ENCODE results near the gene DGKE.

The DGKE gene

DNA sequence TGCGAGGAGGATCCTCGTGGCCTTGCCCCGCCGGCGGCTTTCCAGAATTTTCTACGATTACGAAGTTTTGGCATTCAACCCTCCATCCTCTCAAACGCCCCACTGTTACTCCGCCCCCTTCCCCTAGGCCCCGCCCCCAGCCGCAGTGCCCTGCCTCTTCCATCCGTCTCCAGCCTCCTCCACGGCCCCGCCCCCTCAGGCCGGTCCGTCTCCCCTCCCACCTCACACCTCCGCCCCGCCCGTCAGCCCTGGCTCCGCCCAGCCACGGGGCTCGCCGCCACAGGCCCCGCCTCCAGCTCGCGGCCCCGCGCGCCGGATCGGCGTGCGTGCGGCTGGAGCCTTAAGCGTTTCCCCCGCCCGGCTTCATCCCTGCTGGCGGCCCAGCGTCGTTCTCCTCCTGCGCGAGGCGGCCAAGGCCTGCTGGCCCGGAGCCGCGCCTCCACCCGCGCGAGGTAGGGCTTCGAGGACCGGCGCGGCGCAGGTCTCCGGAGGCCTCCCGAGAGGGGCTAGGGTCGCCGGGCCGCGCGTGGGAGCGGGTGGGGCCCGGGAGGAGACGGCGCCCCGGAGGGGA is at the start of gene DGKE, which contains the start of gene C17orf67:
TSS of gene DGKE (plus strand) at position 343 of the 571 bp plus-strand sequence. CDS start 645 bp downstream, outside the sequence.
TSS of gene C17orf67 (minus strand) at position 112 of the 571 bp plus-strand sequence. CDS start 18,110 bp downstream, outside the sequence.
- DNase-seq: peak; percentile 98

DNA sequence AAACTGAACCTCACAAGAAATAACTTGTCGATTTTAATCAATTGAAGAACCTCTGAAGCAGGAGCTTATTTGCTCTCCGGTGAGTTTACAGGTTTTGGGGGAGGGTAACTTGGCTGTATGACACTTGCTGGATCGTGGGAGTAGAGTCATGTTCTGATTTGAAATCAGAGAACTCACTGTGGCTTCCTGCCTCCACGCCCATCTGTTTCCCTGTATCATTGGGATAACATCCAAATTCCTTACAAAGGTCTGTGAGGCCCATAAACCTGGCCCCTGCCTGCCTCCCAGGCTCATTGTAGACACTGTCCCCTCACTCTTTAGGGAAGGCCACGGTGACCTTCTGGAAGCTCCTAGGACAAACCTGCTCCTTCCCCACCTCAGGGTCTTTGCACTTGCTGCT is 48.5 kb upstream of the DGKE start:
- no peak for DNase-seq

DNA sequence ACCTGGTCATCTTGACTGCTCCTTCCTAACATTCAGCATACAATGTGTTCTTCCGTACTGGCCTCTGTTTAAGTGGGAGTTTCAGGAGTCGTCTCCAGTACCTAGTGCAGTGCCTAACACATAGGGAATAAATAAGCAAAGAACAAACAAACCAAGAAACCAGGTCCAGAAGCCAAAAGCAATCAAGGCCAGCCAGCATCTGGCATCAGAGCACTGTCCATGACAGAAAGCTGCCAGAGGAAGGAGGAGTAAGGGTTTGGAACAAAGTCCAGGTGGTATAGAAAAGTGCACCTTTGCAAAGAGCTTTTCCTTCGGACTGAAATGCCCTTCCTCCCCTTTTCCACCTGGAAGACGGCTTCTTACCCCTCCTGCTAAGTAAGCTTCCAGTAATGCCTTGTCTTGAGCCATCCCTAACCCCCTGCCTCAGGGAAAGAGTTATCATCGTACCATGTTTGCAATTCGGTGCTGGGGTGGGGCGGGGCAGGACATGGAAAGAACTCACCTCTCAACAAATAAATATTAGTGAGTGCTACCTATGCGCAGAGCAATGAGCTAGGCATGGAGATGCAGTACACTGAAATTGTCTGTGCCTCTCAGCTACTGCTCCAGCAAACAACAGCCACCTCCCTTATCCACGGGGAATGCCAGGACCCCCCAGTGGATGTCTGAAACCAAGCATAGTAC is 47.8 kb upstream of the DGKE start:
- DNase-seq: no peak

DNA sequence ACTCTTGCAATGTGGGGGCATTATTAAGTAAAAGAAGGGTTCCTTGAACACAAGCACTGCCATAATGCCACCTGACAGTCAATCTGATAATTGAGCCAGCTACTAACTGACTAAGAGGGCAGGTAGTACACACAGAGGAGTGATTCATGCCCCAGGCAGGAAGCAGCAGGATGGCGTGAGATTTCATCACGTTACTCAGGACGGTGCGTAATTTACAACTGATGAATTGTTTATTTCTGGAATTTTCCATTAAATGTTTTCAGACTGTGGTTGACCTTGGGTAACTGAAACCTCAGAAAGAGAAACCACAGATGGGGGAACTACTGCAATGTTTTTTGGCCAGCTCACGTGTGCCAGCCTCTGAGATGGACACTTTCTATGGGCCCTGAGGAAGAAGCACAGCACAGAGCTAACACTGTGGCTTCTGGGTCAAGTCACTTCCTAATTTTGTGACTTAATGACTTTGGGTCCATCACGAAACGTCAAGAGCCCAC is 46.9 kb upstream of the DGKE start:
- DNase-seq: peak; percentile 68

DNA sequence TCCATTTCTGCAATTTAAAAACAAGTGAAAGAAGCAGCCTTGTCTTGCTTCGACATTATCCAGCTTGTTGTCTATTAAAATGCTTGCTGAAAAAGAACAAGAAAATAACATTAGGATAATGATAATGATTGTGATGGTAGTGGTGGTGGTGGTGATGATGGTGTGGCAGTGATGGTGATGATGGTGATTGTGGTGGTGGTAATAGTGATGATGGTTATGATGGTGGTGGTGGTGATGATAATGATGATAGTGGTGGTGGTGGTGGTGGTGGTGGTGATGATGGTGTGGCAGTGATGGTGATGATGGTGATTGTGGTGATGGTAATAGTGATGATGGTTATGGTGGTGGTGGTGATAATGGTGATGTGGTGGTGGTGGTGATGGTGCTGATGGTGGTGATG is 41.7 kb upstream of the DGKE start:
- DNase-seq: no peak

DNA sequence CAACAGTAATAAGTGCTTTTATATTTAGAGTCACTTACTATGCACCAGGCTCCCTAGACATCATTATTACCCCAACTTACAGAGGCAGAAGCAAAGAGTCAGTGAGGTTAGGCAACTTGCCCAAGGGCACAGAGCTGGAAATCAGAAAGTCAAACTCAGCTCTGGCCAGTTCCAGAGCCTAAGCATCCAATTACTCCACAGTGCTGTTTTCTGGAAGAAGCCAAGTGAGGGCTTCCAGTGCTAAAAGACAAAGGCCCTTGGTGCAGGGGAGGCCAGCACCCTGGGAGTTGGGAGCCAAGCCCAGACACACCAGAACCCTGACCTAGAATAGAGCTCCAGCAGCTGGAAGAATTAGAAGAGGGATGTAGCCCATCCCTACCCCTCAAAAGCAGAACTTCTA is 40.4 kb upstream of the DGKE start:
- no peak for DNase-seq

DNA sequence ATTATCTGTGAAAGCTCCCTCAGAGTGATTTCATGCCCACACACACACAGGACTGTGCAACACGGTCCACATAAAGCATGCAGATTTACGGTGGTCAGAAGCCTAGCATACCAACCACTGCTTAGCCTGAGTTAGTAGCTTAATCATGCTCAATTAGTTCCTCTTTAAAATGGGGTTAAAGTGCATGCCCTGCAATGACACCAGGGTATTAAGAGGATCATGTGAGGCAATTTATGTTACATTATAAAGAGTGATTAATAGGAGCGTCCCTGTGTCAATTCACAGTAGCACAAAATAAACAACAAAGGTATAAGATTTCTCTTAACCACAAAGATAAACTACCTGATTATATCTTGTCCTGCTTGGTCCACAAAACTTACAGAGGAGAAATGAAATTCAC is 40.0 kb upstream of the DGKE start:
- no peak for DNase-seq

DNA sequence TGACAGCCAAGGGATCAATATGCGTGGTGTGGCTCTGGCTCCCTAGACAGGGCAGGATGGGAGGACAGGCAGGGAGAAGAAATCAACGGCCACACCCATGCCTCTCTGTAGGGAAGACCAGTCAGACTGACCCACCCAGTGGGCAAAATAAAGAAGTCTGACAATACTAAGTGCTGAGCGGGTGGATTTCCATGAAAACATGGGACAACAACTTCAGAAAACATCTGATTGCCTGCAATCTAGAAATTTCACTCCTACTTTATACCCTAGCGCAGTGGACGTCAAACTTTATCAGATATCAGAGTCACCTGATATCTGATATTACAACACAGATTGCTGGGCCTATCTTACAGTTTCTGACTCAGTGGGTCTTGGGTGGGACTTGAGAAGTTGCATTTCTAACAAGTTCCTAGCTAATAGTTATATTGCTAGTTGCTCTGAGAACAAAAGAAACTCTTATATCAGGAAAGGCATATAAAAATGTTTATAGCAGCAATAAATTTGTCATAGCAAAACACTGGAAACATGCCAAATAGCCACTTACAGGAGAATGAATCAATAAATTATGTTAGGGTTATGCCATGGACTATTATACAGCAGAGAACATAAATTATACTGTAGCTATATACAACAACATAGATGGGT is 38.6 kb upstream of the DGKE start:
- DNase-seq: no peak

DNA sequence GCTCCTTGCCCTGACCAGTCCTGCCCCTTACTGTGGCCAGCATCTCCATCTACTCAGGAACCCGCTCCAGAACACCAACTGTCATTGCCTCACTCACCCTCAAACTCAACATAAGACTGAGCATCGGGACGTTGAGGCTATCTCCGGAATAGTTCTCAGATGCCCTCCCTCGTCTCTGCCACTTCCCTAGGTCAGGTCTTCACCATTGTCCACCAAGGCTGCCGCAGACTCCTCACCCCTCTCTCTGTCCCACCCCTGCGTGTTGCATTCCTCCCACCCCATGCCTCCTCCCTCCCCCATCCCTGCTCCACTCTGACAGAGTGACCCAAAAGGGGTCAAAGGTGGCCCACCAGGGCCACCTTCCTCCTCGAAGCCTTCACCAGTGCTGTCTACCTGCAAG is 37.4 kb upstream of the DGKE start:
- no peak for DNase-seq

DNA sequence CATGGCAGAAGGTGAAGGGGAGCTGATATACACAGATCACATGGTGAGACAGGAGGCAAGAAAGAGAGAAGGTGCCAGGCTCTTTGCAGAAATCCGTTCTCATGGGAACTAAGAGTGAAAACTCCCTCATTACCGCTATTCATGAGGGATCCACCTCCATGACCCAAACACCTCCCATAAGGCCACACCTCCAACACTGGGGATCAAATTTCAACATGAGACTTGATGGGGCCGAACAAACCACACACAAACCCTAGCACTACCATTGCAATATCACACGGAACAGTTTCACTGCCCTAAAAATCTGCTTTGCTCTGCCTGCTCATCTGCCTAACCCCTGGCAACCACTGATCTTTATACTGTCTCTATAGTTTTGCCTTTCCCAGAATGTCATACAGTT is 35.0 kb upstream of the DGKE start:
- no peak for DNase-seq

DNA sequence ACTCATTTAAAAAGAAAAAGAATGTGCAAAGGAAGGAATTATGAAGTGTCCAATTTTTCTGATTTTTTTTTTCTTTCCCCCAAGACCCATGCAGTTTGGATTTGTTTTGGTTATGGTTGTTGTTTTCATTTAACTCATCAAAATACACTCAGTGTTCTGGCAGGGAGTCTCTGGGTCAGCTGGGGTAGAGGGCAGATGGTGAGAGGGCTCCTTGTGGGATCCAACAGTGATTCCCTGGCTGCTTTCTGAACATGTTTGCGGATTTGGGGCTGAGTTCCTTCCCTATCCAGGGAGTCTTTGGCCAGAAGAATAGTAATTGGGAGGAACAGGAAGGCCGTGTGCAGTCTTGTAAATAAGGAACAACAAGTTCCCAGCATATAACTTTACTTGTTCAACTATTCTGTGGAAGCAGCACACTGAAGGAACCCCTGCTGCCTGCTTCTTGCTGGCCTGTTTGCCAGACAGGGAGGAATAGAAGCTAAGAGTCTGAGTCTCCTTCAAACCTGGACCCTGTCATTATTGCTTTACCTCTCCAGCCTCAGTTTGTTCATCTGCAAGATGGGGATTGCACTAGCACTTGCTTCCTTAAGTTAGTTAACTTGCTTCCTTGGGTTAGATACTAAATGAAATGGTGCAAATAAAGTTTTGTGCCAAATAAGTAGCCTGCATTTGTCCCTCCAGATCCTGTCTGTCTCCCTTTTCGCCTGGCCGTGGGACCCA is 32.3 kb upstream of the DGKE start:
- DNase-seq: no peak

DNA sequence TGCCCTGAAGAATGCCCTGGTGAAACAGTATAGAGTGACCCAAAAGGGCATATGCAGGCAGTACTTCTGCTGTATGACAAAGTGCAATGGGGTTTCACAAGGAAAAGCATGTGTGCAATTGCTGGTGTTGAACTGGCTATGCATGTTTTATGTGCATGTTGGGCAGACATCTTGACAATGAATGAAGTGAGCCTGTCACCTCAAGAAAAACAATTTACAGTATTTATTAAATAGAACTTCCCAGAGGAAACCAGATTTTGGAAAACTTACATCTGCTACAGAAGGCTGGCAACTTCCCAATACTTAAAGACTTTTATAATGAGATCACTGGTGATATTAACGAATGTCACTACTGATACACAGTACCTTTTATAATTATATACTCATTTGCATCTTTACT is 30.9 kb upstream of the DGKE start:
- DNase-seq: no peak

DNA sequence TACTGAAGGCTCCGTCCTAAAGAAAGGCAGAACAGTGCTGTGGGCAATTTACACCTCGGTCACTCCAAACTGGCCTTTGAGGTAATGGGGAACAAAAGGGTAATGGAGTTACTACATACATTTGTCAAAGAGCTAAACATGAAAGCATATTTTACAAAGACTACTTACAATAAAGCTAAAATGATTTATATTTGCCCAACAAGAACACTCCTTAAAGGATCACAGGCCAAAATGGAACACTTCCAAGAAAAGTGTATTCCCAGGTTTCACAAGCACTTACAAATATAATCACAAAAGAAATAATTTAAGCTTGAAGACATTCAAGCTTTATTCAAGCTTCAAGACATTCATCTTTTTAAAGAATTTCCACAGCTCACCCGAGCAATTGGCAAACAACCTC is 29.5 kb upstream of the DGKE start:
- no peak for DNase-seq

DNA sequence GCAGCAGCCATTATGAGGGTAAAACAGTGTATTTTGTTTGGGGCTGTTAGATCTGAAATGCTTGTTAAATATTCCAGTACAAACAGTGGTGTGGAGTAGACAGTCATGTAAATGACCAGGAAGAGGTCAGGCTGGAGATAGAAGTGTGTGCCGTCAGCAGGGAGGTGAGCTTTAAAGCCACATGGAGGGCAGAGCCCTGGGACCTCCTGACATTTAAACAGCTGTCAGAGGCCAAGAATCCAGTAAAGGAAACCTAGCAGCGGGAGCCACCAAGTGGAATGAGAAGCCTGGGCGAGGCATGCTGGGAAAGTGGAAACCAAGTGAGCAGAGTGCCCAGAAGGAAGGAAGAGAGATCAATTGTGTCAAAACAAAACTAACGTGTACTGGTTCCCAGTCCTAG is 27.0 kb upstream of the DGKE start:
- no peak for DNase-seq

DNA sequence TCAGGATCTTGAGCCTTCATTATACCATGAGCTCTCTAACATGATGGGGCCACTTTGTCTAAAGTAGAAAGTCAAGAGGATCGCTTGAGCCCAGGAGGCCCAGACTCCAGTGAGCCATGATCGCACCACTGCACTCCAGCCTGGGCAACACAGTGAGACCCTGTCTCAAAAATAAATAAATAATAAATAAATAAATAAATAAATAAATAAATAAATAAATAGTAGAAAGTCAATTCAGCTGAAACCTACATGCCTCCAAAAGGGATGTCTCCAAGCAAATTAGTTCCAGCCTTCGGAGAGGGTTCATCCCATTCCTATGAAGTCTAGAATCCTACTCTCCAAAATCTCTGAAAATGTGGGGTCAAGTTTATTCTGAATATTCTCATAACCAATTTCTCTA is 26.2 kb upstream of the DGKE start:
- no peak for DNase-seq

DNA sequence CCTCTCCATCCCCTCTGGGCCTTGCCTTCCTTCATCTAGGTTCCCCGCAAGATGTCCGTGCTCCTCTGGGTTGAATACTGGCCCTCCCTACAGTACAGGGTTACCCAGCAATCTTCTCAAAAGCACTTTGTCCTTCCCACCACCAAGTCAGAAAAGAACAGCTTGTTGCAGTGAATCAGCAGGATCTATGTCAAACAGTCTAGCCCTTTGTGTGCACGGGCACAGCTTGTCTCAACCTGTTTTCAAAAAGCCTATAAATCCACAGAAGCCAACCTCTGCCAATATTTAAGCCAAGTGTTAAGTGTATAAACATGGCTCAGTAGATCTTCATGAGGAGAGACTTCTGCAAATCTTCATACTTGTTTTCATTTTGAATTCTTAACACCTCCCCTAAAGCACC is 25.4 kb upstream of the DGKE start:
- no peak for DNase-seq

DNA sequence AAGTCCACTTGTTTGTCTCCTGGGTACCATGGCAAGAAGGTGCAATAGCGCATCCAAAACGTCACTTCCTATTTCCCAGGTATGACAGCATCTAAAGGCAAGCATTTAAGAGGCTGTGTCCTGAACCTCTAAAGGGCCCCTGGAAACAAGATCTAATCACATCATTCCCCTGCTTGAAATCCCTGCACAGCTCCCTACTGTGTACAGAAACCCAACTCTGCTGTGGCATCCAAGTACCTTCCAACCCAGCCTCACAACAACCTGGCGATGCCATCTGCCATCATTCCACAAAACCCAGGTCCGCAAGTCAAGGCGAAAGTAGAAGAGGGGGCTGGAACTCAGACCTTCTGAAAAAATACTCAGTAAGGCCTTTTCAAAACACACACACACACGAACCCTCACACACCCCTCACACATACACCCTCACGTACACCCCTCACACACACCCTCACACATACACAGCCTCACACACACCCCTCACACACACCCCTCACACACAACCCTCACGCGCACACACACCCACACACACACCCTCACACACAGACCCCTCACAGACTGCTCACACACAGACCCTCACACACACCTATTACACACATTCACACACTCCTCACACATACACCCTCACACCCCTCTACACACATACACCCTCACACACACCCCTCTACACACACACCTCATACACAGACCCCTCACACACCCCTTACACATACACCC is 24.7 kb upstream of the DGKE start:
- no peak for DNase-seq

DNA sequence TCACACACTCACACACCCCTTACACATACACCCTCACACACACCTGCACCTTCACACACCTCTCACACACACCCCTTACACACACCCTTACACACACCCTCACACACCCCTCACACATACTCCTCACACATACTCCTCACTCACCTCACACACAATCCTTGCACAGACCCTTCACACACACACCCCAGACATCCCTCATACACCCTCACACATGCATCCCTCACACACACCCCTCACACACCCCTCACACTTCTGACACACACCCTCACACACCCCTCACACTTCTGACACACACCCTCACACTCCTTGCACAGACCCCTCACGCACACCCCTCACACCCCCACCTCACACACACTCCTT is 24.2 kb upstream of the DGKE start:
- no peak for DNase-seq

DNA sequence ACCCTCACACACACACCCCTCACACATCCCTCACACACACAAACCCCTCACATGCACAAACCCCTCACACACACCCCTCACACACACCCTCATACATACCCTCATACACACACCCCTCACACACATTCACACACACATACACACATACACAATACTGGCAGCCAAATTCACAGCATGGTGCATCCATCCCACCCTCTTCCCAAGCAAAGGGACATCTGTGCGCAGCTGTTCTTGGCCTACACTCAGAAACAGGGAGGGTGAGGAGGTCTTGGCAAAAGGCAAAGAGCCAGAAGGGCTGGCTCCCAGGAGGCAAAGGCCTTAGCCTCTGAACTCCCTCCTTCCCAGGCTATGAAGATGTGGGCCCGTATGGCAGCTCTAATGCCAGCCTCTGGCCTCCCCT is 23.6 kb upstream of the DGKE start:
- no peak for DNase-seq

DNA sequence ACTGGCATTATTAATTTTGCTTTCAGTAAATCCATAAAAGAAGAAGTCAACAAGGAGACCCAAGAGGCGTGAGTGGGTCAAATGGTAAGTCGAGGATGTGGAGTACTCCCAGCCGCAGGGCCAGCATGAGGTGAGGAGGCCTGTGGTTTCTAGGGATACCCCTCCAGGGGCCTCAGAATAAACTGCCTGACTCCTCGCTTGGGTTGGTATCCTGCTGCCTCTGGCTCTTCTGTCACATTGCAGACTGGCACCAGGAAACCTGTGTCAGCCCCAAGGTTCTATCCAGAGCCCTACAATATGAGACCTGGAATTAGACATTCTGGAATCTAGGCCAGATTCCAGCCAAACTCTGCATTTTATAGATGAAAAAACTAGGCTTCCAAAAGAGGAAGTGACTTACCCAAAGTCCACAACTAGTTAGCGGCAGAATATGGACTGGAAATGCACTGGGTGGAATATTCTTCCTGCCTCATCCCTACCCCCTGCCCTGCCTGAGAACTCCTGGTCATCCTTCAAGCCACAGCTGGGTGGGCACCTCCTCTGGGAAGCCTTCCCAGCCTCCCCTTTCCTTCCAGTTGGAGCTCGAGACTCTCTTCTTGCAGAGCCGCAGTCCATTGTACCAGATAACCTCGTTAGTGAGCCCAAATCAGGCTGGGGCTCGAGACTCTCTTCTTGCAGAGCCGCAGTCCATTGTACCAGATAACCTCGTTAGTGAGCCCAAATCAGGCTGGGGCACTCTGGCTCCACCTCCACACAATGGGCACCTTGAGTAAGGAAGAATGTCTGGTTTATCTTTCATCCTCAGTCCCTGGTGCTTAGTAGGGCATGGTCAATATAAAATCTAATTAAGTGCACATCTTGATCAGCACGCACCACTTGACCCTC is 22.8 kb upstream of the DGKE start:
- no peak for DNase-seq

DNA sequence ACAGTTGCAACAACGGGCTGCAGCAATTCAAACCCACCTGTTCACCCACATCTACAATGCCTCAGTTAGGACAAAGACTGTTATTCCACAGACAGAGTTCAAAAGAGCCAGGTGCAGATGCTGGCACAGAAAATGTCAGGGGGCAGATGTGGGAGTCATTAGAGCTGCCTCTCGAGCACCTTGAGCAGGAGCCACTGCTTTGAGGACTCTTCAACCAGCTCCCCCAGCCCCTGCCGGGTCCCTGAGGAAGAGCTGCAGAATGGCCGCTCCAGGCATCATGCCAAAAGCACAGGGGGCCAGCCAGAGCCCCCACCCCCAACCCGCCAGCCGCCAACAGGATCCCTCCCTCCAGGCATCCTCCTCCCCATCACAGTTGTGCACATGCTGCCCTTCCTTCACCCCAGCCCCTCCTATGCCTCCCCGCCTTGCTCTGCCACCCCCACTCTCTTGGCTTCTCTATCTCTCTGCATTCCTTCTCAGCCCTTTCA is 21.0 kb upstream of the DGKE start:
- DNase-seq: no peak

DNA sequence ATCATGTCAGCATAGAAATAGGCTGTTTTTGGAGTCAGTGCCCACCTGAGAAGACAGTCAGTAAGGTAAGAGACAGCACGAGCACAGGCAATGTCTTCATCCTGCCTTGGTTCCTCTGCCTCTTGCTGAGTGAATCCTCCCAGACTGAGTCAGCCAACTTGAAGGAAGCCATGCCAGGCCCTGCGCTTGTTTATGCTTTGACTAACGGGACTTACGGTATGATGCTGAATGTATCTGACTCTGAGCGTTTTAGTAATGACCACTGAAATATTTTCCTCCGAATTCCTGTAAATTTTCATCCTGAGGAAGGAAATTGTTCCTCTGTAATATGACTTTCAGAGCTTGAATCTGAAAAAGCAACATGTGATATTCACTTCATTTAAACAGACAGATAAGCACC is 18.2 kb upstream of the DGKE start:
- DNase-seq: no peak

Data from activated naive CD4-positive, alpha-beta T cell treated with Interleukin-2 at 50 U/mL for 16 hours (primary cell).